NT2/D1 (cell line): ENCODE results near the gene NFKBIE.

Source experiments
- DNase-seq: peaks from one replicate; pipeline ENCODE4 v3.0.0-alpha.2; 2011; ENCODE audit warnings: low read depth, low spot score
- H3K27me3 ChIP-seq: 2 replicates; pipeline ENCODE4 v1.6.0; 2011; ENCODE audit warnings: mild to moderate bottlenecking; ENCODE audit not compliant: insufficient read length, insufficient read depth
- H3K36me3 ChIP-seq: 2 replicates; pipeline ENCODE4 v1.6.1; 2011; ENCODE audit warnings: mild to moderate bottlenecking, low read length, mixed read lengths; ENCODE audit not compliant: insufficient read depth, insufficient read length
- H3K4me1 ChIP-seq: 2 replicates; pipeline ENCODE4 v1.5.1; 2011; ENCODE audit not compliant: insufficient read depth, insufficient read length
- H3K4me3 ChIP-seq: 2 replicates; pipeline ENCODE4 v1.5.1; 2011; ENCODE audit warnings: low read depth; ENCODE audit not compliant: insufficient read length
- H3K9ac ChIP-seq: 2 replicates; pipeline ENCODE4 v1.6.0; 2011; ENCODE audit warnings: low read depth; ENCODE audit not compliant: insufficient read length
- H3K9me3 ChIP-seq: 2 replicates; pipeline ENCODE4 v1.5.1; 2011; ENCODE audit warnings: mild to moderate bottlenecking, low read length; ENCODE audit not compliant: insufficient read depth
- SUZ12 ChIP-seq: IDR thresholded peaks from 2 replicates; pipeline ENCODE4 v1.6.1; 2011; ENCODE audit not compliant: insufficient read length, insufficient read depth; ENCODE audit errors: extremely low read depth
- YY1 ChIP-seq: IDR thresholded peaks from 2 replicates; pipeline ENCODE4 v1.6.1; 2011; ENCODE audit not compliant: insufficient read length, insufficient read depth
- ZNF274 ChIP-seq: IDR thresholded peaks from 2 replicates; pipeline ENCODE4 v1.6.1; 2011; ENCODE audit warnings: mild to moderate bottlenecking, low read depth, low read length

NFKBIE gene

GRCh38 chr6:44275271-44275748 lies 10.0 kb upstream of the NFKBIE start:
- H3K9me3 ChIP-seq, result no peaks in the 10 kb centered on the region
- no peaks in the 10 kb centered on the region for H3K27me3 ChIP-seq
- H3K4me1 ChIP-seq, result no peaks in the 10 kb centered on the region
- TF ChIP-seq SUZ12 (no peak), YY1 (no peak), ZNF274 (no peak)
- H3K9ac ChIP-seq, result no peak overlapping the region
- H3K4me3 ChIP-seq, result no peak overlapping the region
- no peak for DNase-seq
- no peaks in the 10 kb centered on the region for H3K36me3 ChIP-seq

GRCh38 chr6:44273617-44274016 lies 8.3 kb upstream of the NFKBIE start:
- TF ChIP-seq SUZ12 (no peak), ZNF274 (no peak), YY1 (no peak)

GRCh38 chr6:44272999-44273566 lies 7.7 kb upstream of the NFKBIE start:
- Histone ChIP-seq H3K4me1 (peaks cover 7% of the 10 kb centered on the region), H3K9me3 (no peaks in the 10 kb centered on the region), H3K36me3 (no peaks in the 10 kb centered on the region), H3K4me3 (no peak overlapping the region), H3K9ac (no peak overlapping the region), H3K27me3 (peaks cover 21% of the 10 kb centered on the region)
- DNase-seq, result no peak
- TF ChIP-seq YY1, result no peak
- TF ChIP-seq SUZ12, result no peak
- TF ChIP-seq ZNF274, result no peak

More at GRCh38 chr6:44273617-44274016, 8.3 kb upstream of the NFKBIE start:
- H3K27me3 ChIP-seq, result peaks cover 16% of the 10 kb centered on the region
- no peak overlapping the region for H3K4me3 ChIP-seq
- H3K9ac ChIP-seq, result no peak overlapping the region
- peaks cover 4% of the 10 kb centered on the region for H3K4me1 ChIP-seq
- no peak for DNase-seq
- no peaks in the 10 kb centered on the region for H3K36me3 ChIP-seq
- no peaks in the 10 kb centered on the region for H3K9me3 ChIP-seq

GRCh38 chr6:44272529-44272928 lies 7.2 kb upstream of the NFKBIE start:
- H3K9ac ChIP-seq, result no peak overlapping the region
- H3K27me3 ChIP-seq, result peaks cover 22% of the 10 kb centered on the region
- H3K4me3 ChIP-seq, result no peak overlapping the region
- no peaks in the 10 kb centered on the region for H3K9me3 ChIP-seq
- H3K4me1 ChIP-seq, result peaks cover 7% of the 10 kb centered on the region
- no peaks in the 10 kb centered on the region for H3K36me3 ChIP-seq
- no peak for DNase-seq
- no peak for TF ChIP-seq ZNF274
- no peak for TF ChIP-seq YY1
- no peak for TF ChIP-seq SUZ12

DNA sequence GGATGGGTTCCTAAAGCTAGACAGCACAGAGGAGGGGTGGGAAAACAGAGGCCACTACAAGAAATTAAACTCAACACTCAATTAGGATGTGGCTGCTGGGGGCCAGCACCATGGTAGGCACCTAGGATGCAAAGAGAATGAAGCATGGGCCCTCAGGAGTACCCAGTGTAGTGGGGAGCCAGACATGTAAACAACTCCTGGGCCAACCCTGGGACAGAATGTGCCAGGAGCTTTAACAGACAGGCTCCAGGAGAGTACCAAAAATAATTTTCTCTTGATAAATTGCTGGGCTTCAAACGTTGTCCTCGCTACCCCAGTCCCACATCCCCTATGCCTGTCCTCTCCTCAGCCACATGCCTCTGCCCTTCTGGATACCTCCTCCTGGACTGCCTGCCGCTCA lies 6.6 kb upstream of the NFKBIE start:
- TF ChIP-seq SUZ12, result no peak
- no peak for TF ChIP-seq ZNF274
- no peak for TF ChIP-seq YY1
- H3K27me3 ChIP-seq, result peaks cover 22% of the 10 kb centered on the region

DNA sequence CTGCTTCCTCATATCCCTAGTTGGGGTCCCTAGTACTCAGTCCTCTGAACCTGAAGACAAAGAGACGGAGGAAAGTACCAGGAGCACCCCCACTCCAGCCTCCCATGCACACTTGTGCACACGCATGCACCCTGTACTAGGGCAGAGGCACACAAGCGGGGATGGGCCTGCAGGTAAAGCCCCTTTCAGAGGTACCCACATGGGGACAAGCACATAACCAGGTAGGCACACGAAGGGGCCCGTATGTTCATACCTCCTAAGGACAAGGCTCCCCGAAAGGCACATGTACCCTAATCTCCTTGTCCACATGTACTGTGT lies 6.0 kb upstream of the NFKBIE start:
- H3K4me1 ChIP-seq, result peaks cover 7% of the 10 kb centered on the region
- TF ChIP-seq SUZ12 (no peak), YY1 (no peak), ZNF274 (no peak)
- H3K4me3 ChIP-seq, result no peak overlapping the region
- no peaks in the 10 kb centered on the region for H3K9me3 ChIP-seq
- no peak for DNase-seq
- no peak overlapping the region for H3K9ac ChIP-seq
- H3K36me3 ChIP-seq, result no peaks in the 10 kb centered on the region
- H3K27me3 ChIP-seq, result peaks cover 27% of the 10 kb centered on the region

More for the DNA sequence above, 6.6 kb upstream of the NFKBIE start:
- H3K4me3 ChIP-seq, result no peak overlapping the region
- H3K4me1 ChIP-seq, result peaks cover 7% of the 10 kb centered on the region
- DNase-seq, result no peak
- no peaks in the 10 kb centered on the region for H3K9me3 ChIP-seq
- no peaks in the 10 kb centered on the region for H3K36me3 ChIP-seq
- no peak overlapping the region for H3K9ac ChIP-seq

DNA sequence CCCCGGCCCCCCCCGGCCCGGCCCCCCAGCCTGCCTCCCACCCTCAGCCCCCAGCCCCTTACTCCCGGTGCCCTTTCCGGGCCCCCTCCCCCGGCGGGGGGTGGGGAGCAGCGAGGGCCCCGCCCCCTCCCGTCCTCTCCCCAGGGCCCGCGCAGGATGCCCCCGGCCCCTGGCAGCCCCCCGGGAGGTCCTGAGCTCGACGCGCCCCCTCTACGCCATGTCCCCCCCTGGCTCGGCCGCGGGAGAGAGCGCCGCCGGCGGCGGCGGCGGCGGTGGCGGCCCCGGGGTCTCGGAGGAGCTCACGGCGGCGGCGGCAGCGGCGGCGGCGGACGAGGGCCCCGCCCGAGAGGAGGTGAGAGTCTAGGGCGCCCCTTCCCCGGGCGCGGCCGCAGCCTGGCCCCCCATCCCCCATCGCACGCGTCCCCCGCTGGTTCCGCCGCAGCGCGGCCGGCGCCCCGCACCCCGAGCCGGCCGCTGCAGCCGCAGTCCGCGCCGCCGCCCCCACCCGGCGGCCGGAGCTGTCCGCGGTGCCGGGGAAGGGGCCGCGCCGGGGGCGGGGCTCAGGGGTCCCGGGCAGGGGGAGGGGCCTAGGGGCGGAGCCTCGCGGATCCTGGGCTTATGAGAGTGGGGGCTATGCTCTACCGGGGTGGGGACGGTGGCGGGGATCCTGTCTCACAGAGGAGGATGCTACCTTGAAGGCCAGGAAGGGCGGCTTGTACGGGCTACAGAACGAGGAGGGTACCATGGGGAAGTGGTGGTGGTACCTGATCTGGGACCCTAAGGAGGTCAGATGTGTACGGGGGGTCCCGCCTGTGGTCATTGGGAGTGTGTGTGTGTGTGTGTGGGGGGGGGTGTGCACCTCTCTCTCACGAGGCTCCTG lies 5.4 kb upstream of the NFKBIE start:
- Histone ChIP-seq H3K9ac (peak overlapping the region; percentile 4), H3K4me3 (peak overlapping the region; percentile 11), H3K9me3 (no peaks in the 10 kb centered on the region), H3K4me1 (peaks cover 7% of the 10 kb centered on the region), H3K27me3 (peaks cover 27% of the 10 kb centered on the region), H3K36me3 (no peaks in the 10 kb centered on the region)
- no peak for DNase-seq
- TF ChIP-seq ZNF274, result no peak
- no peak for TF ChIP-seq YY1
- TF ChIP-seq SUZ12, result no peak
